RWPE1 (cell line): ENCODE data around the gene TNIP1.

Experiments
- CTCF ChIA-PET: fragments of 350-600 bp; sonication (Branson Sonifier 250); formaldehyde crosslinking; extraction: SDS; loops from one replicate; lab custom pipeline; 2021; lab: Yijun Ruan, JAX
- POLR2A ChIA-PET: fragments of 400-600 bp; formaldehyde crosslinking; extraction: SDS; loops from one replicate; lab custom pipeline; 2020; ENCODE audit warnings: antibody characterized with exemption; ENCODE audit not compliant: low non-redundant PET; lab: Yijun Ruan, JAX
- DNase-seq: peaks from one replicate; pipeline ENCODE4 v3.0.0; 2012; ENCODE audit warnings: low spot score
- H3K27ac ChIP-seq: fragments of 450-650 bp; 2 replicates; pipeline ENCODE4 v1.5.1; 2017
- TF ChIP-seq, protein P1 (sequence below): fragments of 450-650 bp; conservative IDR thresholded peaks from 2 replicates; pipeline ENCODE4 v1.5.1; 2017; ENCODE audit warnings: low read depth, mild to moderate bottlenecking

The TNIP1 gene

DNA sequence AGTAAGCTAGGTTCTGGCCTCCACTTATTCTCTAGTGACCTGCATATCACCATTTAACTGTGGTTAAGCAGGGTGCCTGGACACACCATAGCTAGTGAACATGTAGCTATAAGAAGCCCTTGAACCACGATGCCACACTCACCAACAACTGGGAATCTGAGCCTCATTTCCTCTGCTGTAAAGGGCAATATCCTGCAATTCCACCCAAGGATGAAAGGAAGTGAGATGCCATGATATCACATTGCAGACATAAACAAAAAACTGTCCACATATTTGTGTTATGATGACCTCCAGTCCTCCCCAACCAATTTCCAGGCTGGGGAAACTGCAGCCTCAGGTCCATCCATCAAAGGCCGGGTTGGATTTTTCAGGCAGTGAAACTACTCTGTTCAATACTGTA, 10.4 kb downstream of the TNIP1 start:
- ChIA-PET POLR2A (no interaction called here), CTCF (interaction anchor here (0.6 to 1.9 kb wide), 3 partner anchors 23 to 84 kb away, joined by 3 to 5 read pairs (median 3); no protein-coding TSS in a partner anchor)
- no peak overlapping the region for H3K27ac ChIP-seq
- TF ChIP-seq, protein P1, sequence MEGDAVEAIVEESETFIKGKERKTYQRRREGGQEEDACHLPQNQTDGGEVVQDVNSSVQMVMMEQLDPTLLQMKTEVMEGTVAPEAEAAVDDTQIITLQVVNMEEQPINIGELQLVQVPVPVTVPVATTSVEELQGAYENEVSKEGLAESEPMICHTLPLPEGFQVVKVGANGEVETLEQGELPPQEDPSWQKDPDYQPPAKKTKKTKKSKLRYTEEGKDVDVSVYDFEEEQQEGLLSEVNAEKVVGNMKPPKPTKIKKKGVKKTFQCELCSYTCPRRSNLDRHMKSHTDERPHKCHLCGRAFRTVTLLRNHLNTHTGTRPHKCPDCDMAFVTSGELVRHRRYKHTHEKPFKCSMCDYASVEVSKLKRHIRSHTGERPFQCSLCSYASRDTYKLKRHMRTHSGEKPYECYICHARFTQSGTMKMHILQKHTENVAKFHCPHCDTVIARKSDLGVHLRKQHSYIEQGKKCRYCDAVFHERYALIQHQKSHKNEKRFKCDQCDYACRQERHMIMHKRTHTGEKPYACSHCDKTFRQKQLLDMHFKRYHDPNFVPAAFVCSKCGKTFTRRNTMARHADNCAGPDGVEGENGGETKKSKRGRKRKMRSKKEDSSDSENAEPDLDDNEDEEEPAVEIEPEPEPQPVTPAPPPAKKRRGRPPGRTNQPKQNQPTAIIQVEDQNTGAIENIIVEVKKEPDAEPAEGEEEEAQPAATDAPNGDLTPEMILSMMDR, result no peak
- DNase-seq, result no peak

DNA sequence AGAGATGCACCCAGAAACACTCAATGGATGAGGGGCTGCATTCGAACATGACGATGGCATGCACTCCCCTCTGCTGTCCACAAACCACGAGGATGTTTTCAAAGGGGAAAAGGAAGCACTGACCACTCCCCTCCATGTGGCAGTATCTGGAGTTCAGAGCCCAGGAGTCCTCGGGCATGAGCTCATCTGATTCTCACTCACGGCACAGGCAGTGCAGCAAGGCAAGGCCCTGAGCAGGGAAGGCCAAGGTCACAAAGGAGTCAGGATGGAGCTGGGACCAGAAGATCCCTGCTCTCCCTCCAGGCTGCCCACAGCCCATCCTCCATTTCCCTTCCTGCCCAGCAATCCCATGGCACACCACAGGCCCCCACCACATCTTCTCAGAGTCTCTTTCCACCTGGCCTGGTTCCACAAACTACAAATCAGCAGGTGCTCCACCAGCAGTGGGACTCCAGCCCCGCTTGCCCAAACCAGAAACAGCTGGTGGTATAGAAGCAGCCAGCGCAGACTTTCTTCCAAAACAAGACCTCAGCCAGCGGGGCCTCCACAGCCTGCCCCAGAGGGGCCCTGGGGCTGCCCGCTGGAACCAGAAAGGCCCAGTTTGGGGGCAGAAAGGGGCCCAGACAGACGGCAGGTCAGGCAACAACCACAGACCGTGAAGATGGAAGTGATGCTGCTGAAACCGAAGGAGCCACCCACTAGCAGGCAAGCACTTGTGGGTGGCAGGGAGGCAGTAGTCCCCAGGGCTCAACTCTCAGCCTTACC, 12.2 kb downstream of the TNIP1 start:
- TF ChIP-seq, protein P1, result no peak
- ChIA-PET CTCF (interaction anchor here (0.6 to 1.4 kb wide), 3 partner anchors 17 to 590 kb away, joined by 3 to 5 read pairs (median 4); no protein-coding TSS in a partner anchor), POLR2A (no interaction called here)
- no peak for DNase-seq
- no peak overlapping the region for H3K27ac ChIP-seq

DNA sequence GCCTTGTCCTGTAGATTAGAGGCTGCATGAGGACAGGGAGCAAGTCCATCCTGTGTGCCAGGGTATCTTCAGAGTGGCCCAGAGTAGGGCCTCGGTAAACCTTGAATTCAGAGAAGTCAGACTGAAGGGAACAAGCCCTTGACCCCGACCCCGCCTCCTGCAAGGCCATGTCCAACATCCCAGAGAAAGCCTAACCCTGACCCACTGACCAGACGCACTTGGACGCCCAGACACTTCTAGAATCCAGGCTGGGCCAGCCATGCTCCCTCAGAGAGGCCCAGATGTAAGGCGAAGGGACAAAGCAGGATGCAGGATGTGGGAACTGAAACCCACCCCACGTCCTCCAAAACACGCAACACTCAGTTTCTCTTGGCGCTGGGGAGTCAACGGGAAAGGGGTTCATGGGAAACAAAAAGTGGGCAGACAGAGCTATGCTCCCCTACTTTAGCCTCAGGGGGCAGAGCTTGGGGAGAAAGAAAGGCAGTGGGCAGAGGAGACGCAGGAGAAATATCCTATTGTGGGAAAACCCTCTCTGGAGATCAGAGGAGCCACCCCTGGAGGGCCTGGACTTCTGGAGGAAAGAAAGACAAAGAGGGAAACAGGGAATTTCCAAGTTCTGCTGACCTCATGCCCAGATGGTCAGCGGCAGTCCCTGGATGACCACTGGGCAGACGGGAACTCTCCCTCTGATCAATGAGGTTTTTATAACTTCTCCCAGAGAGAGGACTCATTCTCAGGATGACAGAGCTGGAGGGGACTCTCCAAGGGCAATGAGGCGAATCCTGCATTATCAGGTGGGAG, 13.0 kb downstream of the TNIP1 start:
- no peak overlapping the region for H3K27ac ChIP-seq
- POLR2A ChIA-PET, result no interaction called here

DNA sequence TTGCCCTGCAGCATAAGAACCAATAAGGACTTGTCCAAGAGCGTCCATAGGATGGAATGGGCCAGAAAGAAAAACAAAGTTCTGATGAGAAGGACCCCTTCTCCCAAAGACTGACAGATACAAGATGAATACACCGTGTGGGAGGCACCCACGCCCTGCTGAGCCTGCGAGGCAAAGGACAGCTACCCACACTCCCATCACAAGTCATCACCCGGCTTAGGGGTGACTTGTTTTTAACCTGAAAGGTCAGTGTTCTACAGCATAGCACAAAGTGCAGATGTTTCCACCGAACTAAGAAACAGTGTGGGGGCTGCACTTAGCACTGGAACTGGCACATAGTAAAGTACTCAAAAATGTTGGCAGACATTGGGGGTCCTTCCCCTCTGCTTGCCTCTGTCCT, 13.9 kb downstream of the TNIP1 start:
- no peak overlapping the region; the same call in 1 of the 2 replicates for H3K27ac ChIP-seq
- POLR2A ChIA-PET, result no interaction called here
- TF ChIP-seq, protein P1, result no peak
- DNase-seq, result no peak
- CTCF ChIA-PET, result interaction anchor here (0.7 to 1.0 kb wide), 2 partner anchors 8 to 94 kb away, joined by 3 to 4 read pairs; no protein-coding TSS in a partner anchor

More for the DNA sequence above, 13.0 kb downstream of the TNIP1 start:
- CTCF ChIA-PET, result interaction anchor here (0.7 to 1.4 kb wide), 3 partner anchors 16 to 22 kb away, joined by 3 to 5 read pairs (median 4); no protein-coding TSS in a partner anchor
- TF ChIP-seq, protein P1, result no peak
- no peak for DNase-seq

DNA sequence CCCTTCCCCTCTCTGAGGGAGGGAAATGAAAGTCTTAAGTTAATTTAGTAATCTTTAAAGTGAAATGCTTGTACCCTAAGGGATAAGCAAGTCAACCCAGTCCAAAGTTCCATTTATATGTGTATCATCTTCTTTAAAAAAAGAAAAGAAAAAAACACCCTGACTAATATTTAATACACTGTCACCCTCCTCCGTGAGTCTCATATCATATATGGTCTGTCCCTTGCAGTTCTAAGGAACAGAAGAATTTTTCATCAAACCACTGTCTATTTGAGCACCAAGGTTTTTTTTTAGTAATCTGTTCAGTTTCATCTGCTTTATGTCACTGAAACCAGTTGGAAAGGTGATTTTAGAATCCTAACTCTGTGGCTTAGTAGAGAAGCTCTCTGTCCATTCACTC, 15.2 kb downstream of the TNIP1 start:
- no peak for DNase-seq
- ChIA-PET CTCF (interaction anchor here (1.1 kb wide), 1 partner anchor 50 kb away, joined by 6 read pairs; no protein-coding TSS in a partner anchor), POLR2A (no interaction called here)
- H3K27ac ChIP-seq, result no peak overlapping the region
- TF ChIP-seq, protein P1, result no peak

- CTCF ChIA-PET, result no interaction called here
- no peak for DNase-seq
- TF ChIP-seq, protein P1, result no peak
- H3K27ac ChIP-seq, result no peak overlapping the region
- POLR2A ChIA-PET, result no interaction called here
These were observed 15.8 kb downstream of the TNIP1 start for GRCh38 chr5:151064916-151065499.
